Esophagus muscularis mucosa (tissue), 3 donors: ENCODE data around the gene EVPL.

Experiments
- POLR2A ChIP-seq: fragments of 450-650 bp; IDR thresholded peaks from one replicate; pipeline ENCODE4 v1.6.1; 2017; ENCODE audit warnings: antibody characterized with exemption, moderate library complexity, mild to moderate bottlenecking, low read depth
- POLR2AphosphoS5 ChIP-seq, 2 donors: sonication (generic); formaldehyde crosslinking; IDR thresholded peaks; one replicate each; pipeline ENCODE4 v1.6.1; 2017; ENCODE audit warnings: antibody characterized with exemption in 2 of 2
- TF ChIP-seq, protein P1 (sequence below), 3 experiments: fragments of 200-600 bp in 2 of 3; fragments of 450-650 bp in 1 of 3; sonication (generic) in 2 of 3; IDR thresholded peaks; one replicate each; pipeline ENCODE4 v1.5.1; 2017 to 2019; ENCODE audit warnings: antibody characterized with exemption in 3 of 3, mild to moderate bottlenecking in 2 of 3, moderate library complexity in 1 of 3

DNA sequence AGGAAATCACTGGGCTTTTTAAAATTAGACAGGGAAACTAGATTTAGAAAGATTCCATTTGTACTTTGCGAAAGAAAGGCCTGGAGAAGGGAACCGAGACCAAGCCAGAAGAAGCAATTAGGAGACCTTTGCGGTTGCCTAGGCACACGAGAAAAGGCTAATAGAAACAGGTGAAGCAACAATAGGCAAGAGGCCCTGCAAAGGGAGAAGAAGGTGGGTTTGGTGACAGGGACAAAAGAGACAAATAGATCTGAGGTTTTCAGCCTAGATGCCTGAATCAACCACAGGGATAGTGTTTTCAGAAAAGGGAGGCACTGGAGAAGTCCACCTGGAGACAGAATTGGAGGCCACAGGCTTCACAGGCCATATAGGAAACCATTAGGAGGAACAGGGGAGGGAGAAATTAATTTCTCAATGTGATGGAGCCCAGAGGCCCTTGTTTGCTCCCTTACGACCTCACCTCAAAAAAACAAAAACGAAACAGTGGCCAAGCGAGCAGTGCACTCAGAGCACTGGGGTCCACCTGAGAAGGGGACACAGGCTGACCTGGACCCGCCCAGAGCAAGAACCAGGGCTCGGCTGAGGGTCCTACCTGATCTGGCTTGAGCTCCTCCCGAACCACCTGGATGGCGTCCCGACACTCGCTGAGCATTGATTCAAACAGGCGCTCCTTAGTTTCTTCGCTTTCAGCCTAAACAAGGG is 22.9 kb upstream of the EVPL start:
- no peak for TF ChIP-seq POLR2A
- TF ChIP-seq POLR2AphosphoS5 (IDR thresholded peaks at IDR 0.05): no peak
- TF ChIP-seq, protein P1, sequence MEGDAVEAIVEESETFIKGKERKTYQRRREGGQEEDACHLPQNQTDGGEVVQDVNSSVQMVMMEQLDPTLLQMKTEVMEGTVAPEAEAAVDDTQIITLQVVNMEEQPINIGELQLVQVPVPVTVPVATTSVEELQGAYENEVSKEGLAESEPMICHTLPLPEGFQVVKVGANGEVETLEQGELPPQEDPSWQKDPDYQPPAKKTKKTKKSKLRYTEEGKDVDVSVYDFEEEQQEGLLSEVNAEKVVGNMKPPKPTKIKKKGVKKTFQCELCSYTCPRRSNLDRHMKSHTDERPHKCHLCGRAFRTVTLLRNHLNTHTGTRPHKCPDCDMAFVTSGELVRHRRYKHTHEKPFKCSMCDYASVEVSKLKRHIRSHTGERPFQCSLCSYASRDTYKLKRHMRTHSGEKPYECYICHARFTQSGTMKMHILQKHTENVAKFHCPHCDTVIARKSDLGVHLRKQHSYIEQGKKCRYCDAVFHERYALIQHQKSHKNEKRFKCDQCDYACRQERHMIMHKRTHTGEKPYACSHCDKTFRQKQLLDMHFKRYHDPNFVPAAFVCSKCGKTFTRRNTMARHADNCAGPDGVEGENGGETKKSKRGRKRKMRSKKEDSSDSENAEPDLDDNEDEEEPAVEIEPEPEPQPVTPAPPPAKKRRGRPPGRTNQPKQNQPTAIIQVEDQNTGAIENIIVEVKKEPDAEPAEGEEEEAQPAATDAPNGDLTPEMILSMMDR (IDR thresholded peaks at IDR 0.05): no peak
